Gastrocnemius medialis (tissue), 4 donors: Measurements from ENCODE around the gene TDRKH.

ENCODE experiments used
- POLR2A ChIP-seq, 2 donors: fragments of 450-650 bp; IDR thresholded peaks; one replicate each; pipeline ENCODE4 v1.6.1; 2017; ENCODE audit warnings: antibody characterized with exemption in 2 of 2, mild to moderate bottlenecking in 2 of 2, moderate library complexity in 2 of 2
- TF ChIP-seq, protein P1 (sequence below), 5 experiments: fragments of 450-650 bp in 3 of 5; fragments of 200-600 bp in 2 of 5; sonication (generic) in 2 of 5; IDR thresholded peaks in 4 of 5; conservative IDR thresholded peaks in 1 of 5; 1 replicate in 4 of 5; 2 replicates in 1 of 5; pipeline ENCODE4 v1.5.1; 2016 to 2019; ENCODE audit warnings: antibody characterized with exemption in 5 of 5, mild to moderate bottlenecking in 3 of 5, moderate library complexity in 3 of 5

DNA sequence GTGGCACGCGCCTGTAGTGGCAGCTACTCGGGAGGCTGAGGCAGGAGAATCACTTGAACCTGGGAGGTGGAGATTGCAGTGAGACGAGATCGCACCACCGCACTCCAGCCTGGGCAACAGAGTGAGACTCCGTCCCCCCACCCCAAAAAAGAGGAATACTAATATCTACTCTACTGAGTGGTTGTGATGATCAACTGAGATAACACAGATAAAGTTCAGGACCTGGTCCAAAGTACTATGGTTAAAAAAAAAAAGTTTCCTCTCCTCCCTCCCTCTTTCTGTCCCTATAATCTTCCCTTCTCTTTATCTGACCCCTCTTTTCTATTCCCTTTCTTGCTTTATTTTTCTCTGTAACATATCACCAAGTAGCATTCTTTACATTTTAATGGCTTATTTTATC is 45.3 kb upstream of the TDRKH start:
- TF ChIP-seq POLR2A (IDR thresholded peaks at IDR 0.05) = no peak
- TF ChIP-seq, protein P1, sequence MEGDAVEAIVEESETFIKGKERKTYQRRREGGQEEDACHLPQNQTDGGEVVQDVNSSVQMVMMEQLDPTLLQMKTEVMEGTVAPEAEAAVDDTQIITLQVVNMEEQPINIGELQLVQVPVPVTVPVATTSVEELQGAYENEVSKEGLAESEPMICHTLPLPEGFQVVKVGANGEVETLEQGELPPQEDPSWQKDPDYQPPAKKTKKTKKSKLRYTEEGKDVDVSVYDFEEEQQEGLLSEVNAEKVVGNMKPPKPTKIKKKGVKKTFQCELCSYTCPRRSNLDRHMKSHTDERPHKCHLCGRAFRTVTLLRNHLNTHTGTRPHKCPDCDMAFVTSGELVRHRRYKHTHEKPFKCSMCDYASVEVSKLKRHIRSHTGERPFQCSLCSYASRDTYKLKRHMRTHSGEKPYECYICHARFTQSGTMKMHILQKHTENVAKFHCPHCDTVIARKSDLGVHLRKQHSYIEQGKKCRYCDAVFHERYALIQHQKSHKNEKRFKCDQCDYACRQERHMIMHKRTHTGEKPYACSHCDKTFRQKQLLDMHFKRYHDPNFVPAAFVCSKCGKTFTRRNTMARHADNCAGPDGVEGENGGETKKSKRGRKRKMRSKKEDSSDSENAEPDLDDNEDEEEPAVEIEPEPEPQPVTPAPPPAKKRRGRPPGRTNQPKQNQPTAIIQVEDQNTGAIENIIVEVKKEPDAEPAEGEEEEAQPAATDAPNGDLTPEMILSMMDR (IDR thresholded peaks at IDR 0.05 in 4 of 5, conservative IDR thresholded peaks at IDR 0.05 in 1 of 5) = no peak
